ENCODE data around the gene NHLRC2. TPM values are rescaled to one million over a fixed set of nuclear protein-coding genes. Genes with fewer than 3 reads are reported as not detected.

Gene NHLRC2
- total RNA-seq, 6 experiments from 2014 or later = 24.0 to 27.4 (median 25.9) TPM

- H3K9me3 Mint-ChIP-seq = peaks cover 16% of the 10 kb centered on the region
- peaks cover 18% of the 10 kb centered on the region for H3K4me1 Mint-ChIP-seq (ENCODE audit: low read depth)
- H3K27me3 Mint-ChIP-seq (ENCODE audit: insufficient read depth) = no peaks in the 10 kb centered on the region
- TF ChIP-seq CTCF (IDR thresholded peaks at IDR 0.05) = no peak
- no peak overlapping the region for H3K27ac Mint-ChIP-seq
- DNase-seq = no peak
- peaks cover 30% of the 10 kb centered on the region for H3K36me3 Mint-ChIP-seq (ENCODE audit: low read depth)
- no peak overlapping the region for H3K4me3 Mint-ChIP-seq
These were observed 20.8 kb downstream of the NHLRC2 start for GRCh38 chr10:113875212-113875611.

GRCh38 chr10:113876461-113876860 lies 22.0 kb downstream of the NHLRC2 start:
- Mint-ChIP-seq H3K9me3 (peaks cover 16% of the 10 kb centered on the region), H3K27me3 (ENCODE audit: insufficient read depth) (no peaks in the 10 kb centered on the region), H3K27ac (no peak overlapping the region), H3K4me3 (no peak overlapping the region), H3K36me3 (ENCODE audit: low read depth) (peaks cover 30% of the 10 kb centered on the region), H3K4me1 (ENCODE audit: low read depth) (peaks cover 24% of the 10 kb centered on the region)
- DNase-seq = no peak
- TF ChIP-seq CTCF (IDR thresholded peaks at IDR 0.05) = no peak; the same call in 1 of the 2 replicates

- H3K27ac Mint-ChIP-seq = no peak overlapping the region
- no peak for DNase-seq
- no peak for TF ChIP-seq CTCF (IDR thresholded peaks at IDR 0.05)
- H3K9me3 Mint-ChIP-seq = no peaks in the 10 kb centered on the region
- H3K27me3 Mint-ChIP-seq (ENCODE audit: insufficient read depth) = no peaks in the 10 kb centered on the region
- H3K4me1 Mint-ChIP-seq (ENCODE audit: low read depth) = peaks cover 26% of the 10 kb centered on the region
- H3K4me3 Mint-ChIP-seq = no peak overlapping the region
- peaks cover 32% of the 10 kb centered on the region for H3K36me3 Mint-ChIP-seq (ENCODE audit: low read depth)
These were observed 25.2 kb downstream of the NHLRC2 start for GRCh38 chr10:113879691-113880090.

- Mint-ChIP-seq H3K4me1 (ENCODE audit: low read depth) (peaks cover 22% of the 10 kb centered on the region), H3K36me3 (ENCODE audit: low read depth) (peaks cover 33% of the 10 kb centered on the region), H3K4me3 (no peak overlapping the region), H3K27me3 (ENCODE audit: insufficient read depth) (no peaks in the 10 kb centered on the region), H3K9me3 (no peaks in the 10 kb centered on the region), H3K27ac (no peak overlapping the region)
- DNase-seq = peak; percentile 16
- TF ChIP-seq CTCF (IDR thresholded peaks at IDR 0.05) = no peak
These were observed 25.8 kb downstream of the NHLRC2 start for GRCh38 chr10:113880236-113880635.

- no peak overlapping the region for H3K27ac Mint-ChIP-seq
These were observed 27.8 kb downstream of the NHLRC2 start for GRCh38 chr10:113882240-113882639.

More at GRCh38 chr10:113882240-113882639, 27.8 kb downstream of the NHLRC2 start:
- Mint-ChIP-seq H3K27me3 (ENCODE audit: insufficient read depth) (no peaks in the 10 kb centered on the region), H3K4me1 (ENCODE audit: low read depth) (peaks cover 22% of the 10 kb centered on the region), H3K9me3 (no peaks in the 10 kb centered on the region), H3K4me3 (no peak overlapping the region), H3K36me3 (ENCODE audit: low read depth) (peaks cover 51% of the 10 kb centered on the region)
- TF ChIP-seq CTCF (IDR thresholded peaks at IDR 0.05) = no peak
- DNase-seq = no peak
